Choroid plexus epithelial cell (primary cell): ENCODE results near the gene CTDSP2.

Experiments
- DNase-seq: peaks from one replicate; pipeline ENCODE4 v3.0.0-alpha.2; 2010; ENCODE audit warnings: low read depth
- H3K4me3 ChIP-seq: 2 replicates; pipeline ENCODE4 v1.5.1; 2011; ENCODE audit warnings: low read depth, mild to moderate bottlenecking, control low read depth, low read length, moderate library complexity
- CTCF ChIP-seq: conservative IDR thresholded peaks from 2 replicates; pipeline ENCODE4 v1.5.1; 2011; ENCODE audit warnings: low read depth, mild to moderate bottlenecking, control low read depth, inconsistent platforms, low read length, moderate library complexity

Gene CTDSP2

GRCh38 chr12:57817261-57817989 lies 29.1 kb downstream of the CTDSP2 start:
- H3K4me3 ChIP-seq, result no peak overlapping the region
- no peak for TF ChIP-seq CTCF
- DNase-seq, result no peak

- TF ChIP-seq CTCF, result no peak
These were observed 29.7 kb downstream of the CTDSP2 start for GRCh38 chr12:57816855-57817151.

GRCh38 chr12:57816001-57816854 lies 30.3 kb downstream of the CTDSP2 start:
- DNase-seq, result no peak
- H3K4me3 ChIP-seq, result no peak overlapping the region
- TF ChIP-seq CTCF, result no peak

More at GRCh38 chr12:57816855-57817151, 29.7 kb downstream of the CTDSP2 start:
- no peak overlapping the region for H3K4me3 ChIP-seq
- DNase-seq, result peak; percentile 30

GRCh38 chr12:57815177-57816000 lies 31.1 kb downstream of the CTDSP2 start:
- no peak overlapping the region for H3K4me3 ChIP-seq
- DNase-seq, result no peak
- peak; percentile 41 for TF ChIP-seq CTCF

- DNase-seq, result peak; percentile 42
- no peak overlapping the region for H3K4me3 ChIP-seq
- TF ChIP-seq CTCF, result peak; percentile 32
These were observed 32.4 kb downstream of the CTDSP2 start for GRCh38 chr12:57813971-57814772.

GRCh38 chr12:57813111-57813970 lies 33.2 kb downstream of the CTDSP2 start:
- no peak for TF ChIP-seq CTCF
- DNase-seq, result peak; percentile 65
- no peak overlapping the region for H3K4me3 ChIP-seq
